ENCODE measurements around the gene HRC.
"Not testable (repeated sequence)": the region's sequence is repeated elsewhere in the genome, so short reads cannot be mapped to it uniquely, and the experiment has no call there.

Gene HRC

DNA sequence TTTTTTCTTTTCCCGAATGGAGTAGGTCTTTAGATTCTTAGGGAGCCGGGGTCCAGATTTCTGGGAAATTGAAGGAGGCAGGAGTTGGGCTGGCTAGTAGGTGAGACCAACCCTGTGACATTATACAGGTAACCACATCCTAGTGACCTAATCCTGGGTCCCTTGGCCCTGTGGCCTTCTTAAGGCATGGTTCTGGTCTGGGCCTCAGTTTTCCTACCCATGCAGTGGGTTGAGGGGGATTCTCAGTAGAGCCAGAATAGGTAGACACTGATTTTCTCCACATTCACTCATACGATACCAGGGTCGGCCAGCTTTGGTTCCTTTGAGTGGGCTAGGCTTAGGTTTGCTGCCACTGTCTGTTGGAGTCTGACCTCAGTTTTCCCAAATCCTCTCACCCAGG is 28.6 kb downstream of the HRC start:
- Histone ChIP-seq H3K9me3 (ENCODE audit: control insufficient read depth in 5 of 5, low read length in 5 of 5) (no peaks in the 10 kb centered on the region), H3K4me3 (ENCODE audit: low read depth in 1 of 5, low read length in 5 of 5) (no peak overlapping the region), H3K4me1 (ENCODE audit: control insufficient read depth in 5 of 5, insufficient read depth in 5 of 5, low read length in 5 of 5) (peaks cover 0 to 12% (median 10%) of the 10 kb centered on the region in 5 donors), H3K36me3 (ENCODE audit: control insufficient read depth in 5 of 5, insufficient read depth in 5 of 5, low read length in 5 of 5) (no peaks in the 10 kb centered on the region), H3K9ac (ENCODE audit: low read length in 5 of 5) (no peak overlapping the region), H3K27me3 (ENCODE audit: control insufficient read depth in 5 of 5, insufficient read depth in 4 of 5, low read length in 5 of 5) (peaks cover 0 to 5% (median 4%) of the 10 kb centered on the region in 5 donors), H3K27ac (ENCODE audit: low read depth, low read length) (no peak overlapping the region)

DNA sequence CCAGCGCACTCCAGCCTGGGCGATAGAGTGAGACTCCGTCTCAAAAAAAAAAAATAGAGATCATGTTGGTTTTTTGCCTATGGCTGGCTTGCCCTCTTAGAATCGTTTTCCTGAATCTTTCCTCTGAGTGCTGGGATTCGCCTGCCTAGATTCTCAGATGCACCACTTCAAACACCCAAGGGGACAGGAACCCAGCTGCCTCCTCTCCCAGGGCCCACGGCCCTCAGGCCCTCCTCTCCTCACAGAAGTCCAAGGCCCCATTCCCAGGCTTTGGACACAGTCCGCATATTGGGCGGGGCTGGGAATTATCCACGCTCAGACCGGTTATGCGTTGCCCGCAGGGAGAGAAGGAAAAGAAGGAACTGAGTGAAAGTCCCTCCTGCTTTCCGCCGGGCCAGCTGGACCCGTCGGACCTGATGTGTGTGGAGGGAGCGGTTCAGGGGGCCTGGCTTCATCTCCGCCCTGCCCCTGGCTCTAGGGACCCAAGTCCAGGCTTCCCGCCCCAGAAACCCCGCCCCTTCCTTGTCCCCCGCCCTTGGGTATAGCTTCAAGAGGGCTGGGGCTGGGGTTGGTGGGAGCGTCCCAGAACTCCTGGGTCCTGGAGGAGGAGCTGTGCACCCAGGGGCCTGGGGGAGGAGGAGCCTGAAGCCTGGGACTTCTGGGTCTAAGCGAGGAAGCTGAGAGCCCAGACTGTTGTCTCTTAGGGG is 30.0 kb downstream of the HRC start:
- peaks cover 0 to 5% (median 4%) of the 10 kb centered on the region in 5 donors for H3K27me3 ChIP-seq (ENCODE audit: control insufficient read depth in 5 of 5, insufficient read depth in 4 of 5, low read length in 5 of 5)
- H3K4me3 ChIP-seq (ENCODE audit: low read depth in 1 of 5, low read length in 5 of 5), result no peak overlapping the region
- no peaks in the 10 kb centered on the region for H3K9me3 ChIP-seq (ENCODE audit: control insufficient read depth in 5 of 5, low read length in 5 of 5)
- H3K9ac ChIP-seq (ENCODE audit: low read length in 5 of 5), result no peak overlapping the region
- peaks cover 0 to 14% (median 13%) of the 10 kb centered on the region in 5 donors for H3K4me1 ChIP-seq (ENCODE audit: control insufficient read depth in 5 of 5, insufficient read depth in 5 of 5, low read length in 5 of 5)
- no peak overlapping the region for H3K27ac ChIP-seq (ENCODE audit: low read depth, low read length)
- H3K36me3 ChIP-seq (ENCODE audit: control insufficient read depth in 5 of 5, insufficient read depth in 5 of 5, low read length in 5 of 5), result no peaks in the 10 kb centered on the region

DNA sequence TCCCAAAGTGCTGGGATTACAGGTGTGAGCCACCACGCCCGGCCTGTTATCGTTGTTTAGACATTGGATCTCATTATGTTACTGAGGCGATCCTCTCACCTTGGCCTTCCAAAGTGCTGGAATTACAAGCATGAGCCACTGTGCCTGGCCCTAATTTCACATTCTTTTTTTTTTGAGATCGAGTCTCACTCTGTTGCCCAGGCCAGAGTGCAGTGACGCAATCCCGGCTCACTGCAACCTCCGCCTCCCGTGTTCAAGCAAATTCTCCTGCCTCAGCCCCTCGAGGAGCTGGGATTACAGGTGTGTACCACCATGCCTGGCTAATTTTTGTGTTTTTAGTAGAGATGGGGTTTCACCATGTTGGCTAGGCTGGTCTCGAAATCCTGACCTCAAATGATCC is 31.9 kb downstream of the HRC start:
- not testable (repeated sequence) for H3K27me3 ChIP-seq (ENCODE audit: control insufficient read depth in 5 of 5, insufficient read depth in 4 of 5, low read length in 5 of 5); H3K36me3 ChIP-seq (ENCODE audit: control insufficient read depth in 5 of 5, insufficient read depth in 5 of 5, low read length in 5 of 5); H3K9ac ChIP-seq (ENCODE audit: low read length in 5 of 5); H3K4me3 ChIP-seq (ENCODE audit: low read depth in 1 of 5, low read length in 5 of 5); H3K9me3 ChIP-seq (ENCODE audit: control insufficient read depth in 5 of 5, low read length in 5 of 5); H3K27ac ChIP-seq (ENCODE audit: low read depth, low read length)
- H3K4me1 ChIP-seq (ENCODE audit: control insufficient read depth in 5 of 5, insufficient read depth in 5 of 5, low read length in 5 of 5), result peaks cover under 1 to 25% (median 23%) of the 10 kb centered on the region in 5 donors

DNA sequence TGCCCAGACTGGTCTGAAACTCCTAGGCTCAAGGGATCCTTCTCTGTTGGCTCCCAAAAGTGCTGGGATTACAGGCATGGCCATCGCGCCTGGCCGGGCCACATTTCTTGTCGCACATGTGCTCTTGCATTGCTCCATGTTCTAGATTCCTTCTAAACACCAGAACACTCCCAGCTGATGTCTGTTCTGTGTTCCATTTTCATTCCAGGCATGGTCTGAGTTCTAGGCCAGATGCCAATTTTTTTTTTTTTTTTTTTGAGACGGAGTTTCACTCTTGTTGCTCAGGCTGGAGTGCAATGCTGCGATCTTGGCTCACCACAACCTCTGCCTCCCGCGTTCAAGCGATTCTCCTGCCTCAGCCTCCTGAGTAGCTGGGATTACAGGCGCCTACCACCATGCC is 33.4 kb downstream of the HRC start:
- H3K9ac ChIP-seq (ENCODE audit: low read length in 5 of 5); H3K4me3 ChIP-seq (ENCODE audit: low read depth in 1 of 5, low read length in 5 of 5); H3K27me3 ChIP-seq (ENCODE audit: control insufficient read depth in 5 of 5, insufficient read depth in 4 of 5, low read length in 5 of 5); H3K27ac ChIP-seq (ENCODE audit: low read depth, low read length); H3K9me3 ChIP-seq (ENCODE audit: control insufficient read depth in 5 of 5, low read length in 5 of 5); H3K36me3 ChIP-seq (ENCODE audit: control insufficient read depth in 5 of 5, insufficient read depth in 5 of 5, low read length in 5 of 5): not testable (repeated sequence)
- peaks cover 4 to 29% (median 26%) of the 10 kb centered on the region in 5 donors for H3K4me1 ChIP-seq (ENCODE audit: control insufficient read depth in 5 of 5, insufficient read depth in 5 of 5, low read length in 5 of 5)

DNA sequence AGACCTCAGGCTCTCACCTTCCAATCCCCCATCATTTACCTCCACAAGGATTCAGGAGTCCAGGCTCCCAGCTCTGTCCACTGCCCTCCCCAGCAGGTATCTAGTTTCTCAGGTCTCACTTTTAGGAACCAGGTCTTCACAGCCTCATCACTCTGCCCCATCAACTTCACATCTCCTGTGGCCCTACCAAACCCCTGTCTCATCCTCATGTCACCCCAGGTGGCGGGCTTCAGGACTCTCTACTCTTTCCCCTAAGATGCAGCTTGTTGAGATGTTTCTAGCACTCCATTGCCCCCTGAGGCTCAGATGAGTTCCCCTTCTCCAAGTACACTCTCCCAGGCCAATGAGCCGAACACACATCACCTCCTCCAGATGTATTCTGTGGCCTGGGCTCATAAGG is 34.3 kb downstream of the HRC start:
- H3K27me3 ChIP-seq (ENCODE audit: control insufficient read depth in 5 of 5, insufficient read depth in 4 of 5, low read length in 5 of 5), result peaks cover 0 to 5% (median 0%) of the 10 kb centered on the region in 5 donors
- H3K9me3 ChIP-seq (ENCODE audit: control insufficient read depth in 5 of 5, low read length in 5 of 5), result no peaks in the 10 kb centered on the region
- no peak overlapping the region for H3K27ac ChIP-seq (ENCODE audit: low read depth, low read length)
- H3K9ac ChIP-seq (ENCODE audit: low read length in 5 of 5), result no peak overlapping the region
- peaks cover 4 to 33% (median 31%) of the 10 kb centered on the region in 5 donors for H3K4me1 ChIP-seq (ENCODE audit: control insufficient read depth in 5 of 5, insufficient read depth in 5 of 5, low read length in 5 of 5)
- no peak overlapping the region for H3K4me3 ChIP-seq (ENCODE audit: low read depth in 1 of 5, low read length in 5 of 5)
- H3K36me3 ChIP-seq (ENCODE audit: control insufficient read depth in 5 of 5, insufficient read depth in 5 of 5, low read length in 5 of 5), result no peaks in the 10 kb centered on the region

DNA sequence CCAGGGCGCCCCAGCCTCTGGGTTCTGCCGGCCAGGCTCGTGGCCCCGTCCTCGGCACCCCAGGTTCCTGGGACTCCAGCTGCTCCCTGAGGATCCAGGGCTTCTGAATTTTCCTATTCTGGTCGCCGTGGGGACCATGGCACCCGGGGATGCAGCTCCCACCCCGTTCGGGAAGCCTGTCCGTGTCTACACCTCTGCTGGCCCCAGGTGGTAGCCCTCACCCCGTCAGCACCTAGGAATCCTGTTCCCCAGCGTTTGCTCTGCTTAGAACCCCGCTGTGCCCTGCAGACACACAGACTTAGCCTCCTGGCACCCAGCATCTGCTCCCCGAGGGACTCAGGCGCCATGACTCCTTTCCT is 34.9 kb downstream of the HRC start:
- peaks cover 0 to 5% (median 0%) of the 10 kb centered on the region in 5 donors for H3K27me3 ChIP-seq (ENCODE audit: control insufficient read depth in 5 of 5, insufficient read depth in 4 of 5, low read length in 5 of 5)
- H3K9ac ChIP-seq (ENCODE audit: low read length in 5 of 5), result no peak overlapping the region
- H3K27ac ChIP-seq (ENCODE audit: low read depth, low read length), result no peak overlapping the region
- no peaks in the 10 kb centered on the region for H3K9me3 ChIP-seq (ENCODE audit: control insufficient read depth in 5 of 5, low read length in 5 of 5)
- H3K36me3 ChIP-seq (ENCODE audit: control insufficient read depth in 5 of 5, insufficient read depth in 5 of 5, low read length in 5 of 5), result no peaks in the 10 kb centered on the region
- peak overlapping the region in 1 of 5 donors; percentile 52 for H3K4me3 ChIP-seq (ENCODE audit: low read depth in 1 of 5, low read length in 5 of 5)
- H3K4me1 ChIP-seq (ENCODE audit: control insufficient read depth in 5 of 5, insufficient read depth in 5 of 5, low read length in 5 of 5), result peaks cover 4 to 35% (median 33%) of the 10 kb centered on the region in 5 donors

DNA sequence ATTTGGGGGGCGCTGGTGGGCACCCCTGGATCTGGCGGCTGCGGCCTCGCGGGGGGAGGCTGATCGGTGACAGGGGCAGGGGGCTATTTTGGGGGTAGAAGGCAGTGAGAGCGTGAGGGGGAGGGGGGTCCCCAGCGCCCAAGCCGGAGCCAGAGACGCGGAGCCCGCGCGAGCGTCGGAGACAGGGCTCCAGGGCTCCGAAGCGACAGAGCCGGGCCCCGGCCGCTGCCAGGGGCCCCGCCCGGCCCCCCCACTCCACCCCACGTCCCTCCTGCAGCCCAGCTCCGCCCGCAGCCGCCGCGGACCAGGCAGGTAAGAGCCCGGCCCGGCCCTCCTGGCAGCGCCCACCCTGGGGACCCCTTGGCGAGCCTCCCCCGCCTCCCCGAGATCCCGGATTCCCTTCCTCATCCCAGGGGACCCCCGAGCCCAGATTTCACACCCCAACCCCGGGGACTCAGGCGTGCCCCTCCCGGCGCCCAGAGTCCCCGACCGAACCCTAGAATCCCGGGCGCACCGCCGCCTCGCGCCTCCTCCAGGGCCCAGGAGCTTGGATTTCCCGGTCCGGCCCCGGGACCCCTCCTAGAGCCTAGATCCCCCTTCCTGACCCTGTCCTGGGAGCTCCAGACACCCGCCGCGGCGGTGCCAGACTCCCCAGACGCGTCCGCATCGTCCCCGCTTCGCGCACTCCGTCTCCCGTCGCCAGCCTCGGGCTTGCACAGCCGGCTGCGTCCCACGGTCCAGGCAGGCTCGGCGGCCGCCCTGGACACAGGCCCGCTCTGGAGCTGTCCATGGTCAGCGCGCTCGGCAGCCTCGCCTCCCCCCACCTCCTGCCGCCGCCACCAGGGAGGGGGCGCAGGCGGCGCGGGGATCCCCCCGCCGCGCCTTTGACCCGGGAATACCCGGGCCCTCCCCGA is 35.5 kb downstream of the HRC start, which contains the start of gene PPFIA3:
Gene PPFIA3 (plus strand): TSS at position 134 of the 914 bp plus-strand sequence. CDS start 8,330 bp downstream, outside the sequence.
- Histone ChIP-seq H3K9ac (ENCODE audit: low read length in 5 of 5) (peak within 1 kb of the TSS; percentile 3 to 85 (median 74)), H3K27me3 (ENCODE audit: control insufficient read depth in 5 of 5, insufficient read depth in 4 of 5, low read length in 5 of 5) (no peaks in the 10 kb centered on the region), H3K9me3 (ENCODE audit: control insufficient read depth in 5 of 5, low read length in 5 of 5) (no peaks in the 10 kb centered on the region)

DNA sequence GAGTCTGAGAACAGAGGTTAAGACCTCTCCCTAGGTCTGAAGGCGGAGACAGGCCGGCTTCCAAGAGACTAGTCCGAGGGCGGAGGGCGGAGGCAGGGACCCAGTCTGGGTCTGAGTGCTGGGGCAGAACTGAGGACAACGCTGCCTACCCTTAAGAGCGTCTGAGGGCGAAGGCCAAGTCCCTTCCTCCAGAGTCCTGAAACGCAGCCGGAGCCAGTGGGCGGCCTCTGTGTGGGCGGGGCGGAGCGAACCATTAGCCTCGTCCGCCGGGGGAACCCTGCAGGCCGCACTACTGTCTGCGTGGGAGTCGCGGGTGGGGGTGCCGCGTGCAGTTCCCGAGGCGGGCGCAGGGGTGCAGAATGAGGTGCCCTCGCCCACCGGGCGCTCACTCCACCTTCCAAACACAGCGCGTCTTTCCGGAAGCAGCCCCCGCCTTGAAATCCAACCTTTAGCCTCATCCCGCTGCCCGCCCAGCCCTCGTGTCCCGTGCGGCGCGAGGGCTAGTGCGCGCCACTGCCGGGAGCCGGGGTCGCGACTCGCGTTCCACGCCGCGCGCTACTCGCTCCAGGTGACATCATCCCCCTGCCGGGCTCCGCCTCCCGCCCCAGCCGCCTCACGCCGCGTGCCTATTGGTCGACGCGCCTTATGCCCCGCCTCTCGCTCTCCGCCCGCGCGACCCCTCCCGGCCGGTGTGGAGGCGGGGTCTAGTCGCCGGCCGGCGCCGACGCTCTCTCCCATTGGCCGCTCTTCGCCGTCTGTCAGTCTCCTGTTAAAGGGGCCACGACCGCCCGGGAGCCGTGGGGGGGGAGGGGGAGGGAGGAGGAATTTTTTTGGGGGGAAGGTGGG is 36.4 kb downstream of the HRC start, which contains the start of gene C19orf73:
Gene C19orf73 (minus strand): TSS at position 579 of the 846 bp plus-strand sequence. CDS start 121 bp downstream, at position 458.
- peak within 1 kb of the TSS; percentile 61 to 74 (median 67) for H3K4me3 ChIP-seq (ENCODE audit: low read depth in 1 of 5, low read length in 5 of 5)
- H3K4me1 ChIP-seq (ENCODE audit: control insufficient read depth in 5 of 5, insufficient read depth in 5 of 5, low read length in 5 of 5), result peaks cover 5 to 46% (median 44%) of the 10 kb centered on the region in 5 donors

More for the DNA sequence above, 35.5 kb downstream of the HRC start, which contains the start of gene PPFIA3:
- Histone ChIP-seq H3K27ac (ENCODE audit: low read depth, low read length) (peak within 1 kb of the TSS; percentile 84), H3K36me3 (ENCODE audit: control insufficient read depth in 5 of 5, insufficient read depth in 5 of 5, low read length in 5 of 5) (no peaks in the 10 kb centered on the region), H3K4me3 (ENCODE audit: low read depth in 1 of 5, low read length in 5 of 5) (peak within 1 kb of the TSS; percentile 61 to 74 (median 67)), H3K4me1 (ENCODE audit: control insufficient read depth in 5 of 5, insufficient read depth in 5 of 5, low read length in 5 of 5) (peaks cover 4 to 41% (median 39%) of the 10 kb centered on the region in 5 donors)

More for the DNA sequence above, 36.4 kb downstream of the HRC start, which contains the start of gene C19orf73:
- Histone ChIP-seq H3K27ac (ENCODE audit: low read depth, low read length) (peak within 1 kb of the TSS; percentile 84), H3K9ac (ENCODE audit: low read length in 5 of 5) (peak within 1 kb of the TSS; percentile 3 to 85 (median 74)), H3K27me3 (ENCODE audit: control insufficient read depth in 5 of 5, insufficient read depth in 4 of 5, low read length in 5 of 5) (no peaks in the 10 kb centered on the region), H3K9me3 (ENCODE audit: control insufficient read depth in 5 of 5, low read length in 5 of 5) (no peaks in the 10 kb centered on the region), H3K36me3 (ENCODE audit: control insufficient read depth in 5 of 5, insufficient read depth in 5 of 5, low read length in 5 of 5) (no peaks in the 10 kb centered on the region)
